Keratinocyte (primary cell): Measurements from ENCODE around the gene TMOD4. TPM values are rescaled to one million over a fixed set of nuclear protein-coding genes. Genes with fewer than 3 reads are reported as not detected.

Source experiments
- DNase-seq: peaks from one replicate; pipeline ENCODE4 v3.0.0-alpha.2; 2011; ENCODE audit warnings: low read depth, missing footprints, low spot score
- FAIRE-seq: peaks from 2 replicates; lab custom pipeline; 2011; peaks lifted over from hg19 to GRCh38; lab: Jason Lieb, UNC
- H2AFZ ChIP-seq: 2 replicates; pipeline ENCODE4 v1.6.0; 2012; ENCODE audit warnings: low read length, control low read depth, inconsistent platforms; ENCODE audit not compliant: control insufficient read depth
- H3K27ac ChIP-seq: 2 replicates; pipeline ENCODE4 v1.5.1; 2011; ENCODE audit warnings: low read length; ENCODE audit not compliant: control insufficient read depth, insufficient read depth
- H3K27me3 ChIP-seq: 3 replicates; pipeline ENCODE4 v1.6.0; 2011; ENCODE audit warnings: low read length; ENCODE audit not compliant: control insufficient read depth, insufficient read depth; ENCODE audit errors: extremely low read depth
- H3K36me3 ChIP-seq, 2 experiments: 2 replicates in 1 of 2; 3 replicates in 1 of 2; pipeline ENCODE4 v1.5.1; 2011; ENCODE audit warnings: low read length in 2 of 2, mild to moderate bottlenecking in 1 of 2; ENCODE audit not compliant: control insufficient read depth in 2 of 2, insufficient read depth in 2 of 2; ENCODE audit errors: extremely low read depth in 1 of 2
- H3K4me1 ChIP-seq: 3 replicates; pipeline ENCODE4 v1.5.1; 2011; ENCODE audit warnings: low read length; ENCODE audit not compliant: control insufficient read depth, insufficient read depth; ENCODE audit errors: extremely low read depth
- H3K4me2 ChIP-seq: 3 replicates; pipeline ENCODE4 v1.6.0; 2011; ENCODE audit warnings: low read depth, low read length; ENCODE audit not compliant: control insufficient read depth, insufficient read depth; ENCODE audit errors: extremely low read depth
- H3K4me3 ChIP-seq, 3 experiments: fragments of 200-600 bp in 1 of 3; sonication (generic) in 1 of 3; 2 replicates in 2 of 3; 3 replicates in 1 of 3; pipeline ENCODE4 v1.5.1; 2011 to 2016; ENCODE audit warnings: low read length in 3 of 3, mild to moderate bottlenecking in 3 of 3, control low read depth in 2 of 3, inconsistent platforms in 1 of 3, low read depth in 1 of 3, mixed read lengths in 1 of 3, mixed run types in 1 of 3, moderate library complexity in 1 of 3; ENCODE audit not compliant: control insufficient read depth in 2 of 3, insufficient read depth in 2 of 3; ENCODE audit errors: extremely low read depth in 1 of 3
- H3K79me2 ChIP-seq: 2 replicates; pipeline ENCODE4 v1.6.0; 2012; ENCODE audit warnings: low read length; ENCODE audit not compliant: control insufficient read depth, insufficient read depth
- H3K9ac ChIP-seq: 3 replicates; pipeline ENCODE4 v1.6.0; 2011; ENCODE audit warnings: low read length; ENCODE audit not compliant: control insufficient read depth, insufficient read depth; ENCODE audit errors: extremely low read depth
- H3K9me1 ChIP-seq: 3 replicates; pipeline ENCODE4 v1.6.0; 2011; ENCODE audit warnings: low read length; ENCODE audit not compliant: control insufficient read depth, insufficient read depth; ENCODE audit errors: extremely low read depth
- H3K9me3 ChIP-seq: 2 replicates; pipeline ENCODE4 v1.5.1; 2012; ENCODE audit warnings: low read depth, low read length; ENCODE audit not compliant: control insufficient read depth
- H4K20me1 ChIP-seq: 3 replicates; pipeline ENCODE4 v1.6.0; 2011; ENCODE audit warnings: low read length; ENCODE audit not compliant: control insufficient read depth, insufficient read depth; ENCODE audit errors: extremely low read depth
- CTCF ChIP-seq, 3 experiments: IDR thresholded peaks in 1 of 3; conservative IDR thresholded peaks in 1 of 3; optimal IDR thresholded peaks in 1 of 3; 2 replicates in 2 of 3; 3 replicates in 1 of 3; pipeline versions ENCODE3 to v1.5.1; 2011; ENCODE audit warnings: low read length in 3 of 3, mild to moderate bottlenecking in 3 of 3, moderate library complexity in 2 of 3, control low read depth in 1 of 3, inconsistent platforms in 1 of 3; ENCODE audit not compliant: insufficient read depth in 2 of 3; ENCODE audit errors: extremely low read depth in 1 of 3
- EZH2 ChIP-seq: IDR thresholded peaks from one replicate; pipeline ENCODE4 v1.6.1; 2012; ENCODE audit warnings: inconsistent platforms, mild to moderate bottlenecking, low read length, moderate library complexity
- dilution Hi-C: fragments of 300-500 bp; cut with MboI; formaldehyde crosslinking; loops from one replicate; pipeline ENCODE4 v1.7.0; 2020; ENCODE audit warnings: low sequenced_read_pairs; ENCODE audit not compliant: extremely low pct_ligation_motif_present
- polyA plus RNA-seq, 5 experiments: library from polyadenylated mRNA; depleted of rRNA in 3 of 5; stranded (reverse) in 3 of 5; stranded (forward) in 1 of 5; unstranded in 1 of 5; fragments of >200 nt; gene quantifications; 1 replicate in 1 of 5; 2 replicates in 3 of 5; 3 replicates in 1 of 5; pipeline versions ENCODE4 v1.2.1 to v1.2.3, GENCODE V29; 2011 to 2012; ENCODE audit warnings: missing spikeins in 2 of 5, low read depth in 1 of 5, low replicate concordance in 1 of 5

Gene TMOD4
- polyA plus RNA-seq, 1 donor (not counting 4 experiments of a cell fraction or from before 2014, with no cell fraction given), result 0.34 TPM

- DNase-seq (no peak), FAIRE-seq (no peak)
- Histone ChIP-seq H3K27me3 (peaks cover 15% of the 10 kb centered on the region), H3K9ac (peak overlapping the region; percentile 78), H3K4me1 (peaks cover 15% of the 10 kb centered on the region), H3K79me2 (no peaks in the 10 kb centered on the region), H3K27ac (peak overlapping the region; percentile 59), H4K20me1 (no peaks in the 10 kb centered on the region), H3K4me3 (peak overlapping the region; percentile 48 to 78 (median 77)), H2AFZ (peak overlapping the region; percentile 91), H3K36me3 (no peaks in the 10 kb centered on the region), H3K9me1 (no peaks in the 10 kb centered on the region), H3K4me2 (peak overlapping the region; percentile 94), H3K9me3 (no peaks in the 10 kb centered on the region)
- TF ChIP-seq CTCF (optimal IDR thresholded peaks at IDR 0.05 in 1 of 3, IDR thresholded peaks at IDR 0.05 in 1 of 3, conservative IDR thresholded peaks at IDR 0.05 in 1 of 3; ENCODE audit: extremely low read depth in 1 of 3, insufficient read depth in 2 of 3, low read length in 3 of 3), result no peak
- no peak for TF ChIP-seq EZH2
- dilution Hi-C loops, result no loop called here
These were observed 28.7 kb downstream of the TMOD4 start for GRCh38 chr1:151147132-151147503.

- peaks cover 15% of the 10 kb centered on the region for H3K4me1 ChIP-seq
- peak within 1 kb of the TSS; percentile 59 for H3K27ac ChIP-seq
- H3K36me3 ChIP-seq, result no peaks in the 10 kb centered on the region
- no peak for TF ChIP-seq EZH2
- no peak for TF ChIP-seq CTCF (optimal IDR thresholded peaks at IDR 0.05 in 1 of 3, IDR thresholded peaks at IDR 0.05 in 1 of 3, conservative IDR thresholded peaks at IDR 0.05 in 1 of 3; ENCODE audit: extremely low read depth in 1 of 3, insufficient read depth in 2 of 3, low read length in 3 of 3)
- no peaks in the 10 kb centered on the region for H3K79me2 ChIP-seq
- H3K27me3 ChIP-seq, result peaks cover 15% of the 10 kb centered on the region
- no peaks in the 10 kb centered on the region for H4K20me1 ChIP-seq
- DNase-seq (peak; percentile 40), FAIRE-seq (peak; percentile 23)
- peak within 1 kb of the TSS; percentile 48 to 78 (median 77) for H3K4me3 ChIP-seq
- no peaks in the 10 kb centered on the region for H3K9me3 ChIP-seq
- no peaks in the 10 kb centered on the region for H3K9me1 ChIP-seq
- peak within 1 kb of the TSS; percentile 94 for H3K4me2 ChIP-seq
- H2AFZ ChIP-seq, result peak within 1 kb of the TSS; percentile 91
- dilution Hi-C loops, result no loop called here
- peak within 1 kb of the TSS; percentile 78 for H3K9ac ChIP-seq
These were observed 29.2 kb downstream of the TMOD4 start, which contains the start of gene SEMA6C for GRCh38 chr1:151146412-151147131. TSS of gene SEMA6C (minus strand) at chr1:151146631. CDS start at chr1:151142621, 4,010 bp downstream.
